HG03571 (cell line): ENCODE data around the gene TCEAL5.
A peak's percentile ranks its signal among the peaks of the same experiment; 100 is the strongest.
"Not testable (repeated sequence)": the region's sequence is repeated elsewhere in the genome, so short reads cannot be mapped to it uniquely, and the experiment has no call there.

ENCODE experiments used
- ATAC-seq: cut with Tn5 transposase; IDR thresholded peaks from one replicate; pipeline ENCODE4 v1.9.1; 2021; ENCODE audit not compliant: unreplicated experiment

The TCEAL5 gene, protein sequence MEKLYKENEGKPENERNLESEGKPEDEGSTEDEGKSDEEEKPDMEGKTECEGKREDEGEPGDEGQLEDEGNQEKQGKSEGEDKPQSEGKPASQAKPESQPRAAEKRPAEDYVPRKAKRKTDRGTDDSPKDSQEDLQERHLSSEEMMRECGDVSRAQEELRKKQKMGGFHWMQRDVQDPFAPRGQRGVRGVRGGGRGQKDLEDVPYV

GRCh38 chrX:103276581-103277002, at the start of gene TCEAL5:
TCEAL5 (minus strand) TSS chrX:103276750; CDS start chrX:103274563, 2,187 bp downstream.
- ATAC-seq: no peak

DNA sequence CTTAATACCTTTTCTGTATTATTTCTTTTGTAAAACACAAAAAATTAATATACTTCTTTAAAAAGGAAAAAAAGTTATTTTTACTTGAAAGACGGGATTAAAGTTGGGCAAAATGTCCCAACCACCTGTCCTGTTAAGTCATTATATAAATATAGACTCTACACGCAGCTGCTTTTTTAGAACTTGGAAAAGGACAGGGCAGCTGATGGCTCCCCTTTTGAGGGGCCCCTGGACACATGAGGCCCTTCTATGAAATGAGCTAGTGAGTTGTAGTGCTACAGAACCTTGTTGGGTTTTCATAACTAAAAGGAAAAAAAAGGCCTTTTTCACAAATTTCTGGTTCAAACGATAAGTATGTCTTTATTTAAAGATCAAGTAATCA, 34.8 kb upstream of the TCEAL5 start:
- ATAC-seq: no peak

GRCh38 chrX:103310555-103311398, 34.2 kb upstream of the TCEAL5 start, which contains the start of gene BEX2:
BEX2 (minus strand) TSS chrX:103310990; CDS start chrX:103309976, 1,014 bp downstream.
- ATAC-seq: peak; percentile 83

DNA sequence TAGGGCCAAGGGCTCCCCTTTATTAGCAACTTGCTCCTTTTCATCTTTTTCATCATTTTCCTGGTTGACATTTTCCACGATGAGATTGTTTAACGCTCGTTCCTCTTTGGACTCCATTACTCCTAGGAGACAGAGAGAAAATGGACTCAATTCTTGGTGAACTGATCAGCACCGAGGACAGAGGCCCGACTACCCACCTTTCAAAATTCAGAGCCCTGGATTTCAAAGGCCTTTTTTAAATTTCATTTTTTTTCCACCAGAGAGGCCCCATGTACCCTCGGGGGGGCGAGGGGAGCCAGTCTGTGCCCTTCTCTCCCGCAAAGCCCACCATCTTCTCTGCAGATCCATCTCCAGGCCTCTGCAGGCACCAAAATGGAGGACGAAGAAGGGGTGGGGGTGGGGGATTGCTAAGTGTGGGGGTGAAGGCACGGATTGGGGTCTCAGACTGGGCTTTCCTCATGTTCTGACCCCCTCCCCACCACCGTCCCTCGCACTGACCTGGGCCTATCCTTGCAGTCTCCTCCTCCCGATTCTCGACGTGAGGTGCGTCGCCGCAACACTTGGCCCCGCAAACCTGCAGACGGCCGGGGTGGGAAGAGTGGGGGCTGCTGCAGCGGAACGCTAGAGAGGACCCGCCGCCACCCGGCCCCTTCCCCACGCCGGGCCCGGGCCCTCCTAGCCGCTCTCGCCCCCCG, 33.5 kb upstream of the TCEAL5 start:
- ATAC-seq: no peak

- not testable (repeated sequence) for ATAC-seq
Measured at GRCh38 chrX:103305666-103306065, 29.1 kb upstream of the TCEAL5 start.

GRCh38 chrX:103304705-103305104, 28.2 kb upstream of the TCEAL5 start:
- no peak for ATAC-seq

DNA sequence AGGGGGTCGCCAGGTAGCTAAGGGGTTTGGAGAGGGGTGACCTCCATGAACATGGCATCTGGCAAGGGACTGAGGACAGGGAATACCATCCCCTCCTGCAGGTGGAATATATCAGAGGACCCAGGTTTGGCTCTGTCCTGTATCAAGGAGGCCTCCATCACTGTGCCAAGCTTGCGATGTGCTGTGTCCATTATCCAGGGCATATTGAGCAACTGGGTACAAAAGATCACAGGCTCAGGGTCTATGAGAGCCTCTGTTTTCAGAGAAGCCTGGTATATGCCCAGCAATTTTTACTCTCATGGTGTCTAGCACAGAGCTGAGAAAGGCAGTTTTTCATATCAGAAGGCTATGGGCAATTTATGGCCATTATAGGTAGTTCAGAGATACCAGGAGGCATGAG, 16.6 kb upstream of the TCEAL5 start:
- no peak for ATAC-seq

GRCh38 chrX:103279624-103280023, 3.1 kb upstream of the TCEAL5 start:
- ATAC-seq: no peak

- no peak for ATAC-seq
Measured at GRCh38 chrX:103275947-103276567, 493 bp downstream of the TCEAL5 start.

DNA sequence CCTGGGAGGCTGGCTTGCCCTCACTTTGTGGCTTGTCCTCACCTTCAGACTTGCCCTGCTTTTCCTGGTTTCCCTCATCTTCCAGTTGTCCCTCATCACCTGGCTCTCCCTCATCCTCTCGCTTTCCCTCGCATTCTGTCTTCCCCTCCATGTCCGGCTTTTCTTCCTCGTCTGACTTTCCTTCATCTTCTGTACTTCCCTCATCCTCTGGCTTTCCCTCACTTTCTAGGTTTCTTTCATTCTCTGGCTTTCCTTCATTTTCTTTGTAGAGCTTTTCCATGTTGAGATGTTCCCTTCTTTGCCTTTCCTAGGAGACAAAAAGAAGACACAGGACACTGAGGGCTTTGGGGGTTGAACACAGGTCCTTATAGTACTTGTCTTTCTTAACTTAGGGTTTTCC, 2.3 kb downstream of the TCEAL5 start:
- no peak for ATAC-seq

- ATAC-seq: no peak
Measured at GRCh38 chrX:103258275-103258674, 18.3 kb downstream of the TCEAL5 start.

GRCh38 chrX:103256651-103257050, 19.9 kb downstream of the TCEAL5 start:
- ATAC-seq: no peak

- ATAC-seq: peak; percentile 98
Measured at GRCh38 chrX:103254921-103255493, 21.5 kb downstream of the TCEAL5 start, which contains the start of gene TCEAL8. TCEAL8 (minus strand) TSS chrX:103255155; CDS start chrX:103253979, 1,176 bp downstream.

- peak; percentile 67 for ATAC-seq
Measured at GRCh38 chrX:103254171-103254824, 22.3 kb downstream of the TCEAL5 start.

DNA sequence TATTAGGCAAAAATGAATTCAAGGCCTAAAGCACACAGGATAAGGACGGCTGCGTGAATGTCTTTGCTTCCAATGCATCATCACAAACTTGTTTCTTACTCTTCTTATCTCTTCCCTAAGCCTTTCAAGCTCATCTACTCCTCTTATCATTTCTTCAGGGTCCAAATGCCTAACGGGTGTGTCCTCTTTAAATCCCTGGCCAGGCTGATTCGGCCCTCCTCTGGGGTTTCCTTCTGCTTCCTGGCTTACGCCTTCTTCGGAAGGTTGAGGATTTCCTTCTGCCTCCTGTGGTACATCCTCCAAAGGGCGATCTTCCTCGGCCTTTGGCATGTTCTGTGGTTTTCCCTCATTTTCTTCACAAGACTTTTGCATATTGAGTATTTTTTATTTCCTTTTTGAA, 22.9 kb downstream of the TCEAL5 start:
- ATAC-seq: no peak

DNA sequence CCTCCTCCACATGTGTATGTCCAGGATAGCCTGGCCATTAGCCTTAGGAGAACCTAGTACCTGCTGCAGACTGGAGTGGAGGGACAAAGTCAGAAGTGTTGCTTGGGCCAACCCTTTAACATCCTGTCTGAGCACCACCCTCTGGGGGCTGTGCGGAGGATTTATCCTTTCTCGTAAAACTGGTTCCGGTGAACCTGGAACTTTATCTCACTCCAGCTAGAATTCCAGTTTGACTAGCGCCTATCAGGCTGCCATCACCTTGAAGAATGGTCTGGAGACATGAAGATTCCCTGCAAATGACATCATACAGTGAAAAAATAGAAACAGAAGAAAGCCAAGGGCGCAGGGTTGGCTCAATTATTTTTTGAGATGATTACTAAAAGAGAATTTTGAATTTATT, 25.6 kb downstream of the TCEAL5 start:
- ATAC-seq: no peak

DNA sequence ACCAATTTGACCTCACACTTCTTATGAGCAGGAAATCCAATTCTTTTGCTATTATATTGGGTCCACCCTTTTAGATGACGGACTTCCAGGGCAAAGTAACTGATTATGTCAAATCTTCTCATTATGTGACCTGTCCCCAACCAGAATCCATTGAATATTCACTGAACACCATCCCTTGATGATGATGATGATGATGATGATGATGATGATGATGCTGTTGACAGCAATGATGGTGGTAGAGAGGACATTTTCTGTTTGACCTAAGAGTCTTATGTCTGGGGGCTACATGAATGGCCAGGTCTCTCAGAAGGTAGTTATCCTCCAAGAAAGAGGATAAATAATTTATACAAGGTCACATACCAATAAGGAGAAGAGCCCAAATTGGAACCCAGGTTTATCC, 26.7 kb downstream of the TCEAL5 start:
- no peak for ATAC-seq

DNA sequence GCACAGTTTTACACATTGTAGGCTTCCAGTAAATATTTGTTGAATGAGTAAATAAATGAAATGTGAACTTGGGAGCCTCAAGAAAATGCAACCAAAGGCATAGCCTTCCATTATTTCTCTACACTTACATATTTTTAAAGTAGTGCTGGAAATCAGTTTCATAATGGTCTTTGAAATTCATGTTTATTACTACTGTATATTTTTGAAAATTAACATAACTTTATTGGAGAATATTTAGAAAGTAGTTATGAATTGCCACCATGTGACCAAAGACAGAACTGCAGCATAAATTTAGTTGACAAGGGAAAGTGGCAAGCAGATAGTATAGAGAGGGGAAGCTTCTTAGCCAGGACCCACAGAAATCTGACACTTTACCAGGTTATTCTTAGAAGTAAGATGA, 28.0 kb downstream of the TCEAL5 start:
- no peak for ATAC-seq

DNA sequence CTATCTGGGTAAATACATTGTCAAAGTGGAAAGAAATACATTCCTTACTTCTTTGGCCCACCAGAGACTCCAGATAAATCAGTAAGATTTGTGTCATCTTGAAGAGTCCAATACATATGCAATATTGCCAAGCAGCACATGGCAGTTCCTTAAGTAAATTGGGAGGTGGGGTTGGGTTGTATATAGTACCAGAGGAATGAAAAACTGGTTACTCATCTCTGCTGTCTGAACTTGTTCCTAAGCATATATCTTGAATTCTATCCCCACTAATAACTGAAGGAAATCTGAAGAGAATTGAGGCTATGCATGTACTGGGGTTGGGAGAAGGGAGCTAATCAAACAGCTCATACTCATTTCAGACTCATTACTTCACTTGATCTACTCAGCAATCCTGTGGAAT, 36.4 kb downstream of the TCEAL5 start:
- ATAC-seq: no peak

- no peak for ATAC-seq
Measured at GRCh38 chrX:103236296-103236695, 40.3 kb downstream of the TCEAL5 start.
